Gastroesophageal sphincter (tissue), 3 donors: ENCODE data around the gene UGT1A4.

Experiments
- CTCF ChIP-seq, 4 experiments: fragments of 200-600 bp in 2 of 4; fragments of 450-650 bp in 2 of 4; sonication (generic) in 1 of 4; IDR thresholded peaks; one replicate each; pipeline ENCODE4 v1.5.1; 2017 to 2019; ENCODE audit warnings: antibody characterized with exemption in 4 of 4, mild to moderate bottlenecking in 2 of 4, moderate library complexity in 2 of 4
- POLR2A ChIP-seq, 2 donors: fragments of 450-650 bp; IDR thresholded peaks; one replicate each; pipeline ENCODE4 v1.6.1; 2017; ENCODE audit warnings: antibody characterized with exemption in 2 of 2, mild to moderate bottlenecking in 2 of 2, moderate library complexity in 1 of 2

- TF ChIP-seq CTCF (IDR thresholded peaks at IDR 0.05) (no peak), POLR2A (IDR thresholded peaks at IDR 0.05) (no peak)
Observed at GRCh38 chr2:233817995-233818638, 99.6 kb downstream of the UGT1A4 start.
